Stimulated activated naive B cell treated with anti-CD40 and anti-IgM and Interleukin-4, amounts not matched to agents 10 μg/mL and 1 μg/mL and 100 μg/mL, for 72 hours (primary cell): Measurements from ENCODE around the gene NLGN3.
"Not testable (repeated sequence)": the region's sequence is repeated elsewhere in the genome, so short reads cannot be mapped to it uniquely, and the experiment has no call there.

Experiments
- ATAC-seq, 2 donors: fragments of 150-1000 bp; cut with Tn5 transposase; replicated peaks; 2 replicates each; pipeline ENCODE4 v1.10.0; 2021; ENCODE audit warnings: moderate library complexity in 1 of 2
- DNase-seq: peaks from one replicate; pipeline ENCODE4 v3.0.0; 2021
- H3K27ac Mint-ChIP-seq: one replicate; pipeline ENCODE4 v1.8.0; 2022; ENCODE audit warnings: mild to moderate bottlenecking, mixed read lengths
- H3K27me3 Mint-ChIP-seq, 2 donors: one replicate each; pipeline ENCODE4 v1.8.0; 2022; ENCODE audit warnings: mixed read lengths in 2 of 2
- H3K36me3 Mint-ChIP-seq, 2 donors: one replicate each; pipeline ENCODE4 v1.8.0; 2022; ENCODE audit warnings: mixed read lengths in 2 of 2, mild to moderate bottlenecking in 1 of 2
- H3K4me1 Mint-ChIP-seq, 2 donors: one replicate each; pipeline ENCODE4 v1.8.0; 2022; ENCODE audit warnings: mixed read lengths in 2 of 2, mild to moderate bottlenecking in 1 of 2
- H3K4me3 Mint-ChIP-seq, 2 donors: one replicate each; pipeline ENCODE4 v1.8.0; 2022; ENCODE audit warnings: mild to moderate bottlenecking in 2 of 2, mixed read lengths in 2 of 2, moderate library complexity in 1 of 2
- H3K9me3 Mint-ChIP-seq, 2 donors: one replicate each; pipeline ENCODE4 v1.8.0; 2022; ENCODE audit warnings: mixed read lengths in 2 of 2, mild to moderate bottlenecking in 1 of 2

Gene NLGN3

GRCh38 chrX:71170660-71171059 is 26.0 kb downstream of the NLGN3 start:
- Mint-ChIP-seq H3K36me3 (peaks cover 8 to 9% of the 10 kb centered on the region in 2 donors), H3K4me3 (no peak overlapping the region), H3K4me1 (peaks cover 7 to 10% of the 10 kb centered on the region in 2 donors), H3K27me3 (peaks cover 0 to 4% of the 10 kb centered on the region in 2 donors), H3K27ac (no peak overlapping the region), H3K9me3 (no peaks in the 10 kb centered on the region)
- DNase-seq (no peak), ATAC-seq (no peak)

GRCh38 chrX:71171110-71171801 is 26.6 kb downstream of the NLGN3 start:
- no peak for ATAC-seq
- Mint-ChIP-seq H3K36me3 (peaks cover 8 to 9% of the 10 kb centered on the region in 2 donors), H3K4me1 (peaks cover 7 to 10% of the 10 kb centered on the region in 2 donors), H3K27ac (no peak overlapping the region), H3K4me3 (no peak overlapping the region), H3K27me3 (peaks cover 0 to 4% of the 10 kb centered on the region in 2 donors), H3K9me3 (no peaks in the 10 kb centered on the region)
- no peak for DNase-seq

GRCh38 chrX:71173440-71173839 is 28.8 kb downstream of the NLGN3 start:
- Mint-ChIP-seq H3K36me3 (peaks cover 8 to 21% of the 10 kb centered on the region in 2 donors), H3K4me1 (peaks cover 7 to 10% of the 10 kb centered on the region in 2 donors), H3K4me3 (no peak overlapping the region), H3K27ac (no peak overlapping the region), H3K27me3 (peaks cover 0 to 4% of the 10 kb centered on the region in 2 donors), H3K9me3 (no peaks in the 10 kb centered on the region)
- DNase-seq: no peak
- ATAC-seq: no peak

- Mint-ChIP-seq H3K36me3 (peaks cover 8 to 21% of the 10 kb centered on the region in 2 donors), H3K4me3 (no peak overlapping the region), H3K9me3 (no peaks in the 10 kb centered on the region), H3K4me1 (peaks cover 7 to 9% of the 10 kb centered on the region in 2 donors), H3K27me3 (peaks cover 0 to 4% of the 10 kb centered on the region in 2 donors), H3K27ac (no peak overlapping the region)
- ATAC-seq (no peak), DNase-seq (no peak)
Observed at GRCh38 chrX:71174795-71175194, 30.2 kb downstream of the NLGN3 start.

GRCh38 chrX:71175531-71175930 is 30.9 kb downstream of the NLGN3 start:
- Mint-ChIP-seq H3K4me3 (no peak overlapping the region), H3K27ac (no peak overlapping the region), H3K36me3 (peaks cover 8 to 21% of the 10 kb centered on the region in 2 donors), H3K27me3 (peaks cover 0 to 4% of the 10 kb centered on the region in 2 donors), H3K9me3 (no peaks in the 10 kb centered on the region), H3K4me1 (peaks cover 7% of the 10 kb centered on the region in 2 donors)
- ATAC-seq (no peak), DNase-seq (no peak)

GRCh38 chrX:71177327-71177726 is 32.7 kb downstream of the NLGN3 start:
- DNase-seq (no peak), ATAC-seq (no peak)
- Mint-ChIP-seq H3K36me3 (peaks cover 4 to 15% of the 10 kb centered on the region in 2 donors), H3K27ac (no peak overlapping the region), H3K4me1 (peaks cover 0 to under 1% of the 10 kb centered on the region in 2 donors), H3K4me3 (no peak overlapping the region), H3K27me3 (peaks cover 0 to 4% of the 10 kb centered on the region in 2 donors), H3K9me3 (no peaks in the 10 kb centered on the region)

GRCh38 chrX:71178908-71179307 is 34.3 kb downstream of the NLGN3 start:
- no peak overlapping the region for H3K27ac Mint-ChIP-seq
- no peak overlapping the region for H3K4me3 Mint-ChIP-seq
- no peak for ATAC-seq
- no peaks in the 10 kb centered on the region for H3K9me3 Mint-ChIP-seq
- peak; percentile 12 for DNase-seq
- peaks cover 1 to 8% of the 10 kb centered on the region in 2 donors for H3K4me1 Mint-ChIP-seq
- peaks cover 0 to 4% of the 10 kb centered on the region in 2 donors for H3K27me3 Mint-ChIP-seq
- H3K36me3 Mint-ChIP-seq: peaks cover 1 to 12% of the 10 kb centered on the region in 2 donors

GRCh38 chrX:71180579-71181265 is 36.1 kb downstream of the NLGN3 start:
- peak overlapping the region; percentile 44 to 66 for H3K4me3 Mint-ChIP-seq
- not testable (repeated sequence) for H3K27me3 Mint-ChIP-seq, H3K9me3 Mint-ChIP-seq, H3K4me1 Mint-ChIP-seq, ATAC-seq, DNase-seq
- peak overlapping the region; percentile 97 for H3K27ac Mint-ChIP-seq
- H3K36me3 Mint-ChIP-seq: peaks cover 1 to 12% of the 10 kb centered on the region in 2 donors

- peak overlapping the region; percentile 86 to 90 for H3K4me3 Mint-ChIP-seq
- peak; percentile 28 for DNase-seq
- peak; percentile 59 to 73 for ATAC-seq
Observed at GRCh38 chrX:71181558-71181909, 36.9 kb downstream of the NLGN3 start.

GRCh38 chrX:71181910-71182799 is 37.5 kb downstream of the NLGN3 start:
- H3K4me1 Mint-ChIP-seq: peaks cover 1 to 8% of the 10 kb centered on the region in 2 donors
- H3K36me3 Mint-ChIP-seq: peaks cover 5 to 7% of the 10 kb centered on the region in 2 donors
- DNase-seq (peak; percentile 82), ATAC-seq (peak; percentile 91 to 94)
- peak overlapping the region; percentile 97 for H3K27ac Mint-ChIP-seq
- no peaks in the 10 kb centered on the region for H3K9me3 Mint-ChIP-seq
- no peaks in the 10 kb centered on the region for H3K27me3 Mint-ChIP-seq
- peak overlapping the region; percentile 86 to 90 for H3K4me3 Mint-ChIP-seq

More at GRCh38 chrX:71181558-71181909, 36.9 kb downstream of the NLGN3 start:
- H3K36me3 Mint-ChIP-seq: peaks cover 1 to 12% of the 10 kb centered on the region in 2 donors
- peak overlapping the region; percentile 97 for H3K27ac Mint-ChIP-seq
- H3K27me3 Mint-ChIP-seq: no peaks in the 10 kb centered on the region
- H3K9me3 Mint-ChIP-seq: no peaks in the 10 kb centered on the region
- peaks cover 1 to 8% of the 10 kb centered on the region in 2 donors for H3K4me1 Mint-ChIP-seq

GRCh38 chrX:71182871-71183270 is 38.2 kb downstream of the NLGN3 start:
- Mint-ChIP-seq H3K27ac (peak overlapping the region; percentile 56), H3K9me3 (no peaks in the 10 kb centered on the region)
- ATAC-seq: no peak

GRCh38 chrX:71183341-71183740 is 38.7 kb downstream of the NLGN3 start:
- peaks cover 1 to 8% of the 10 kb centered on the region in 2 donors for H3K4me1 Mint-ChIP-seq
- no peaks in the 10 kb centered on the region for H3K27me3 Mint-ChIP-seq
- H3K27ac Mint-ChIP-seq: no peak overlapping the region
- no peaks in the 10 kb centered on the region for H3K9me3 Mint-ChIP-seq
- H3K36me3 Mint-ChIP-seq: peaks cover 0 to 5% of the 10 kb centered on the region in 2 donors
- no peak for ATAC-seq
- no peak for DNase-seq
- H3K4me3 Mint-ChIP-seq: no peak overlapping the region

More at GRCh38 chrX:71182871-71183270, 38.2 kb downstream of the NLGN3 start:
- H3K27me3 Mint-ChIP-seq: no peaks in the 10 kb centered on the region
- no peak for DNase-seq
- H3K4me3 Mint-ChIP-seq: peak overlapping the region; percentile 86 to 90
- peaks cover 1 to 8% of the 10 kb centered on the region in 2 donors for H3K4me1 Mint-ChIP-seq
- H3K36me3 Mint-ChIP-seq: peaks cover 0 to 5% of the 10 kb centered on the region in 2 donors

GRCh38 chrX:71184092-71184491 is 39.5 kb downstream of the NLGN3 start:
- H3K27me3 Mint-ChIP-seq: no peaks in the 10 kb centered on the region
- no peak overlapping the region for H3K4me3 Mint-ChIP-seq
- peaks cover 1 to 8% of the 10 kb centered on the region in 2 donors for H3K4me1 Mint-ChIP-seq
- peaks cover 0 to 5% of the 10 kb centered on the region in 2 donors for H3K36me3 Mint-ChIP-seq
- no peak for ATAC-seq
- H3K9me3 Mint-ChIP-seq: no peaks in the 10 kb centered on the region
- H3K27ac Mint-ChIP-seq: no peak overlapping the region
- DNase-seq: no peak
